Right lobe of liver (tissue), 4 donors: ENCODE results near the gene SLC5A6.

Source experiments
- CTCF ChIP-seq, 4 donors: fragments of 200-600 bp in 3 of 4; fragments of 450-650 bp in 1 of 4; IDR thresholded peaks; one replicate each; pipeline versions ENCODE4 v1.5.1 to v1.8.0; 2016 to 2022; ENCODE audit warnings: antibody characterized with exemption in 4 of 4, mild to moderate bottlenecking in 2 of 4
- POLR2A ChIP-seq: fragments of 450-650 bp; IDR thresholded peaks from one replicate; pipeline ENCODE4 v1.6.1; 2017; ENCODE audit warnings: antibody characterized with exemption, mild to moderate bottlenecking
- donor health status: DM: no; HTN: no; CAD: no.
- donor health status: DM: no; HTN: no; CAD: no.
- donor health status: DM: no; HTN: yes; CAD: no.

GRCh38 chr2:27175330-27175729 lies 36.7 kb downstream of the SLC5A6 start:
- no peak for TF ChIP-seq POLR2A
- TF ChIP-seq CTCF (IDR thresholded peaks at IDR 0.05): no peak
